Endothelial cell of hepatic sinusoid (primary cell): ENCODE measurements around the gene CD99L2.

ENCODE experiments used
- in situ Hi-C: cut with HindIII; loops from 2 replicates; pipeline ENCODE4 v1.10.0; 2017; ENCODE audit warnings: low sequenced_read_pairs

Gene CD99L2

GRCh38 chrX:150766351-150767044 lies 132.0 kb downstream of the CD99L2 start:
- in situ Hi-C loops: no loop called here

- in situ Hi-C loops: no loop called here
Measured at GRCh38 chrX:150765782-150766350, 132.6 kb downstream of the CD99L2 start.

- in situ Hi-C loops: no loop called here
Measured at GRCh38 chrX:150765237-150765636, 133.2 kb downstream of the CD99L2 start.

- in situ Hi-C loops: no loop called here
Measured at GRCh38 chrX:150763810-150764209, 134.7 kb downstream of the CD99L2 start.

- in situ Hi-C loops: no loop called here
Measured at GRCh38 chrX:150763303-150763797, 135.1 kb downstream of the CD99L2 start.

- in situ Hi-C loops: no loop called here
Measured at GRCh38 chrX:150762258-150763165, 136.0 kb downstream of the CD99L2 start.

GRCh38 chrX:150761819-150762216 lies 136.7 kb downstream of the CD99L2 start:
- in situ Hi-C loops: no loop called here

- in situ Hi-C loops: no loop called here
Measured at GRCh38 chrX:150761176-150761818, 137.2 kb downstream of the CD99L2 start.

GRCh38 chrX:150759568-150760416 lies 138.7 kb downstream of the CD99L2 start:
- in situ Hi-C loops: no loop called here

- in situ Hi-C loops: no loop called here
Measured at GRCh38 chrX:150757371-150757770, 141.1 kb downstream of the CD99L2 start.

GRCh38 chrX:150753968-150754367 lies 144.5 kb downstream of the CD99L2 start:
- in situ Hi-C loops: no loop called here

GRCh38 chrX:150753357-150753756 lies 145.1 kb downstream of the CD99L2 start:
- in situ Hi-C loops: no loop called here

GRCh38 chrX:150752124-150752523 lies 146.3 kb downstream of the CD99L2 start:
- in situ Hi-C loops: no loop called here

- in situ Hi-C loops: no loop called here
Measured at GRCh38 chrX:150736475-150736874, 162.0 kb downstream of the CD99L2 start.

GRCh38 chrX:150731795-150732194 lies 166.7 kb downstream of the CD99L2 start:
- in situ Hi-C loops: no loop called here

- in situ Hi-C loops: no loop called here
Measured at GRCh38 chrX:150730719-150731118, 167.7 kb downstream of the CD99L2 start.

- in situ Hi-C loops: no loop called here
Measured at GRCh38 chrX:150729956-150730355, 168.5 kb downstream of the CD99L2 start.

- in situ Hi-C loops: no loop called here
Measured at GRCh38 chrX:150719621-150720020, 178.8 kb downstream of the CD99L2 start.
